NOMO-1 treated with dmso at 0.1 percent for 144 hours (cell line): ENCODE measurements around the gene ADAMTS6.

ENCODE experiments used
- DNase-seq: peaks from one replicate; lab custom pipeline; 2025; ENCODE audit not compliant: unreplicated experiment; lab: John Stamatoyannopoulos, UW

Gene ADAMTS6

GRCh38 chr5:65111961-65112658 lies 369.6 kb downstream of the ADAMTS6 start:
- DNase-seq = no peak

- DNase-seq = no peak
Measured at GRCh38 chr5:65108786-65109743, 372.7 kb downstream of the ADAMTS6 start.

GRCh38 chr5:65105301-65105700 lies 376.4 kb downstream of the ADAMTS6 start:
- no peak for DNase-seq

GRCh38 chr5:65104831-65105230 lies 376.9 kb downstream of the ADAMTS6 start:
- no peak for DNase-seq

GRCh38 chr5:65103756-65104440 lies 377.8 kb downstream of the ADAMTS6 start:
- no peak for DNase-seq

GRCh38 chr5:65102976-65103711 lies 378.6 kb downstream of the ADAMTS6 start:
- DNase-seq = no peak

GRCh38 chr5:65102371-65102975 lies 379.2 kb downstream of the ADAMTS6 start:
- DNase-seq = no peak

- no peak for DNase-seq
Measured at GRCh38 chr5:65101632-65102100, 380.1 kb downstream of the ADAMTS6 start.

- no peak for DNase-seq
Measured at GRCh38 chr5:65100911-65101631, 380.6 kb downstream of the ADAMTS6 start.
